Smooth muscle cell of the pulmonary artery (primary cell): ENCODE data around the gene LORICRIN. TPM values are rescaled to one million over a fixed set of nuclear protein-coding genes. Genes with fewer than 3 reads are reported as not detected.

ENCODE experiments used
- total RNA-seq: library from RNA; depleted of rRNA; stranded (reverse); fragments of >200 nt; gene quantifications from 2 replicates; pipeline ENCODE4 v1.2.3, GENCODE V29; 2014

The LORICRIN gene
- not detected in 2 replicates for total RNA-seq

GRCh38 chr1:153259387-153259786, at the start of gene LORICRIN:
LORICRIN (plus strand) TSS chr1:153259687; CDS start chr1:153260950, 1,263 bp downstream.

DNA sequence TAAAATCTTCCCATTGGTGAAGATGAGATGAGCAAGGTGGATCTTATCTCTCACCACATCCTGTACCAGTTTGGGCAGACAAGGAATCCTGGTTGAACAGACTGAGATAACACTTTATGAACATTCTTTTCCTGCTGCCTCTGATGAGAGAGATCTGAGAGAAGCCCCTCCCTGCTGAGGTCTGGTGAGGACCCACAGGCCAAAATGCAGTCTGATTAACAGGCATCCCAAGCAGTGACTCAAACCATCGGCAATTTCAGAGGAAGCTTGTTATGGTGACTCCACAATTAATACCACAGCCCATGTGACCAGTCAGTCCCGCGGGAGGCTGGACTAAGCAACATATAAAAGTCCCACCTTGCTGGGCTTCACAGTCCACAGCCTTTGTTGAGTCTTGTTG, 42.3 kb upstream of the LORICRIN start, which contains the start of gene PRR9:
TSS of gene PRR9 (plus strand) at position 373 of the 400 bp plus-strand sequence. CDS start 561 bp downstream, outside the sequence.

Other genes with a start within 250 kb of the LORICRIN start
- gene SPRR1B, start 228.5 kb upstream of the LORICRIN start, total RNA-seq: not detected in 2 replicates
- gene SPRR2D, start 218.6 kb upstream of the LORICRIN start, total RNA-seq: not detected in 2 replicates
- gene SPRR2A, start 202.2 kb upstream of the LORICRIN start, total RNA-seq: not detected in 2 replicates
- gene SPRR2B, start 188.1 kb upstream of the LORICRIN start, total RNA-seq: not detected in 2 replicates
- gene SPRR2E, start 165.2 kb upstream of the LORICRIN start, total RNA-seq: not detected in 2 replicates
- not detected in 2 replicates for gene SPRR2F, start 146.2 kb upstream of the LORICRIN start, total RNA-seq
- gene SPRR2G, start 108.8 kb upstream of the LORICRIN start, total RNA-seq: not detected in 2 replicates
- not detected in 2 replicates for gene LELP1, start 56.3 kb upstream of the LORICRIN start, total RNA-seq
- gene PRR9, start 42.1 kb upstream of the LORICRIN start, total RNA-seq: 0.23 TPM in 1 of 2 replicates, not detected in the other
- not detected in 2 replicates for gene PGLYRP3, start 53.3 kb downstream of the LORICRIN start, total RNA-seq
- not detected in 2 replicates for gene PGLYRP4, start 89.2 kb downstream of the LORICRIN start, total RNA-seq
- 0.56 TPM in 1 of 2 replicates, not detected in the other for gene S100A9, start 98.2 kb downstream of the LORICRIN start, total RNA-seq
- not detected in 2 replicates for gene S100A12, start 115.9 kb downstream of the LORICRIN start, total RNA-seq
- not detected in 2 replicates for gene S100A8, start 131.4 kb downstream of the LORICRIN start, total RNA-seq
- not detected in 2 replicates for gene S100A7A, start 156.8 kb downstream of the LORICRIN start, total RNA-seq
- gene S100A7, start 201.0 kb downstream of the LORICRIN start, total RNA-seq: not detected in 2 replicates